Effector memory CD8-positive, alpha-beta T cell (primary cell): ENCODE results near the gene WDR35.
"Not testable (repeated sequence)": the region's sequence is repeated elsewhere in the genome, so short reads cannot be mapped to it uniquely, and the experiment has no call there.

Experiments used
- ATAC-seq: fragments of 150-1000 bp; cut with Tn5 transposase; replicated peaks from 2 replicates; pipeline ENCODE4 v1.10.0; 2021; ENCODE audit warnings: mild to moderate bottlenecking, moderate library complexity
- DNase-seq, 3 experiments: peaks; one replicate each; pipeline ENCODE4 v3.0.0; 2021
- H3K27ac Mint-ChIP-seq, 2 donors: one replicate each; pipeline ENCODE4 v1.8.0; 2022; ENCODE audit warnings: mild to moderate bottlenecking in 2 of 2, mixed read lengths in 2 of 2, moderate library complexity in 2 of 2
- H3K27me3 Mint-ChIP-seq, 2 donors: one replicate each; pipeline ENCODE4 v1.8.0; 2022; ENCODE audit warnings: mixed read lengths in 2 of 2
- H3K36me3 Mint-ChIP-seq: one replicate; pipeline ENCODE4 v1.8.0; 2022; ENCODE audit warnings: mild to moderate bottlenecking, moderate library complexity, mixed read lengths; ENCODE audit not compliant: insufficient read depth
- H3K4me1 Mint-ChIP-seq, 2 donors: one replicate each; pipeline ENCODE4 v1.8.0; 2022; ENCODE audit warnings: low read depth in 2 of 2, mixed read lengths in 2 of 2
- H3K4me3 Mint-ChIP-seq, 2 donors: one replicate each; pipeline ENCODE4 v1.8.0; 2022; ENCODE audit warnings: mild to moderate bottlenecking in 2 of 2, mixed read lengths in 2 of 2, moderate library complexity in 2 of 2
- H3K9me3 Mint-ChIP-seq, 2 donors: one replicate each; pipeline ENCODE4 v1.8.0; 2022; ENCODE audit warnings: mixed read lengths in 2 of 2

The WDR35 gene

GRCh38 chr2:19944205-19944845, 45.6 kb downstream of the WDR35 start:
- no peaks in the 10 kb centered on the region for H3K9me3 Mint-ChIP-seq
- no peaks in the 10 kb centered on the region for H3K4me1 Mint-ChIP-seq
- H3K4me3 Mint-ChIP-seq: no peak overlapping the region
- H3K27ac Mint-ChIP-seq: no peak overlapping the region
- no peaks in the 10 kb centered on the region for H3K27me3 Mint-ChIP-seq
- peaks cover under 1% of the 10 kb centered on the region for H3K36me3 Mint-ChIP-seq
- no peak for ATAC-seq
- no peak for DNase-seq

- no peak overlapping the region for H3K27ac Mint-ChIP-seq
Measured at GRCh38 chr2:19943189-19943588, 46.7 kb downstream of the WDR35 start.

GRCh38 chr2:19942199-19942598, 47.7 kb downstream of the WDR35 start:
- ATAC-seq (no peak), DNase-seq (no peak)
- Mint-ChIP-seq H3K4me3 (no peak overlapping the region), H3K4me1 (no peaks in the 10 kb centered on the region), H3K9me3 (no peaks in the 10 kb centered on the region), H3K27me3 (no peaks in the 10 kb centered on the region), H3K27ac (peak overlapping the region in 1 of 2 donors; percentile 28), H3K36me3 (peaks cover 8% of the 10 kb centered on the region)

More at GRCh38 chr2:19943189-19943588, 46.7 kb downstream of the WDR35 start:
- no peaks in the 10 kb centered on the region for H3K27me3 Mint-ChIP-seq
- ATAC-seq: no peak
- H3K36me3 Mint-ChIP-seq: no peaks in the 10 kb centered on the region
- H3K4me1 Mint-ChIP-seq: no peaks in the 10 kb centered on the region
- H3K9me3 Mint-ChIP-seq: no peaks in the 10 kb centered on the region
- DNase-seq: no peak
- no peak overlapping the region for H3K4me3 Mint-ChIP-seq

- ATAC-seq (no peak), DNase-seq (no peak)
- no peaks in the 10 kb centered on the region for H3K27me3 Mint-ChIP-seq
Measured at GRCh38 chr2:19937004-19937403, 52.9 kb downstream of the WDR35 start.

GRCh38 chr2:19936203-19936602, 53.7 kb downstream of the WDR35 start:
- DNase-seq (no peak), ATAC-seq (no peak)
- H3K4me1 Mint-ChIP-seq: no peaks in the 10 kb centered on the region
- H3K27ac Mint-ChIP-seq: no peak overlapping the region
- no peaks in the 10 kb centered on the region for H3K27me3 Mint-ChIP-seq
- no peak overlapping the region for H3K4me3 Mint-ChIP-seq
- H3K36me3 Mint-ChIP-seq: peaks cover 8% of the 10 kb centered on the region
- H3K9me3 Mint-ChIP-seq: no peaks in the 10 kb centered on the region

More at GRCh38 chr2:19937004-19937403, 52.9 kb downstream of the WDR35 start:
- Mint-ChIP-seq H3K9me3 (no peaks in the 10 kb centered on the region), H3K4me3 (no peak overlapping the region), H3K27ac (no peak overlapping the region), H3K36me3 (peaks cover 8% of the 10 kb centered on the region), H3K4me1 (no peaks in the 10 kb centered on the region)

- no peaks in the 10 kb centered on the region for H3K4me1 Mint-ChIP-seq
- DNase-seq (no peak), ATAC-seq (no peak)
- no peak overlapping the region for H3K4me3 Mint-ChIP-seq
- no peaks in the 10 kb centered on the region for H3K27me3 Mint-ChIP-seq
- peaks cover 21% of the 10 kb centered on the region for H3K36me3 Mint-ChIP-seq
- no peaks in the 10 kb centered on the region for H3K9me3 Mint-ChIP-seq
- no peak overlapping the region for H3K27ac Mint-ChIP-seq
Measured at GRCh38 chr2:19933351-19933981, 56.4 kb downstream of the WDR35 start.

GRCh38 chr2:19932928-19933327, 57.0 kb downstream of the WDR35 start:
- DNase-seq: no peak
- H3K4me1 Mint-ChIP-seq: no peaks in the 10 kb centered on the region
- no peak for ATAC-seq

GRCh38 chr2:19929226-19929625, 60.7 kb downstream of the WDR35 start:
- DNase-seq: no peak
- H3K27me3 Mint-ChIP-seq: no peaks in the 10 kb centered on the region
- no peaks in the 10 kb centered on the region for H3K4me1 Mint-ChIP-seq
- no peak overlapping the region for H3K4me3 Mint-ChIP-seq
- no peak overlapping the region for H3K27ac Mint-ChIP-seq
- H3K36me3 Mint-ChIP-seq: peaks cover 13% of the 10 kb centered on the region
- peaks cover 0 to 3% of the 10 kb centered on the region in 2 donors for H3K9me3 Mint-ChIP-seq
- ATAC-seq: no peak

More at GRCh38 chr2:19932928-19933327, 57.0 kb downstream of the WDR35 start:
- Mint-ChIP-seq H3K27me3 (no peaks in the 10 kb centered on the region), H3K9me3 (no peaks in the 10 kb centered on the region), H3K36me3 (peaks cover 21% of the 10 kb centered on the region), H3K4me3 (no peak overlapping the region), H3K27ac (no peak overlapping the region)

- H3K9me3 Mint-ChIP-seq, DNase-seq, H3K4me3 Mint-ChIP-seq, H3K4me1 Mint-ChIP-seq, H3K27ac Mint-ChIP-seq, H3K27me3 Mint-ChIP-seq, ATAC-seq: not testable (repeated sequence)
- peaks cover 13% of the 10 kb centered on the region for H3K36me3 Mint-ChIP-seq
Measured at GRCh38 chr2:19927816-19928215, 62.1 kb downstream of the WDR35 start.

- H3K4me1 Mint-ChIP-seq, H3K27ac Mint-ChIP-seq, DNase-seq, ATAC-seq, H3K9me3 Mint-ChIP-seq, H3K4me3 Mint-ChIP-seq, H3K36me3 Mint-ChIP-seq, H3K27me3 Mint-ChIP-seq: not testable (repeated sequence)
Measured at GRCh38 chr2:19924526-19924925, 65.4 kb downstream of the WDR35 start.

GRCh38 chr2:19922188-19922587, 67.7 kb downstream of the WDR35 start:
- ATAC-seq, H3K27ac Mint-ChIP-seq, H3K4me1 Mint-ChIP-seq, H3K27me3 Mint-ChIP-seq, H3K36me3 Mint-ChIP-seq, H3K4me3 Mint-ChIP-seq, DNase-seq, H3K9me3 Mint-ChIP-seq: not testable (repeated sequence)

GRCh38 chr2:19916385-19916950, 73.4 kb downstream of the WDR35 start:
- H3K4me3 Mint-ChIP-seq: no peak overlapping the region

GRCh38 chr2:19914266-19914975, 75.5 kb downstream of the WDR35 start:
- ATAC-seq: no peak
- no peak overlapping the region for H3K27ac Mint-ChIP-seq
- no peaks in the 10 kb centered on the region for H3K27me3 Mint-ChIP-seq
- H3K4me3 Mint-ChIP-seq: no peak overlapping the region
- H3K4me1 Mint-ChIP-seq: no peaks in the 10 kb centered on the region
- H3K36me3 Mint-ChIP-seq: no peaks in the 10 kb centered on the region
- DNase-seq: no peak
- no peaks in the 10 kb centered on the region for H3K9me3 Mint-ChIP-seq

More at GRCh38 chr2:19916385-19916950, 73.4 kb downstream of the WDR35 start:
- Mint-ChIP-seq H3K27me3 (no peaks in the 10 kb centered on the region), H3K36me3 (no peaks in the 10 kb centered on the region), H3K9me3 (no peaks in the 10 kb centered on the region), H3K27ac (no peak overlapping the region), H3K4me1 (no peaks in the 10 kb centered on the region)
- DNase-seq (no peak), ATAC-seq (no peak)
